Measurements from ENCODE around the gene KDM3B. TPM values are rescaled to one million over a fixed set of nuclear protein-coding genes. Genes with fewer than 3 reads are reported as not detected.
A peak's percentile ranks its signal among the peaks of the same experiment; 100 is the strongest.

Gene KDM3B
- total and polyA plus RNA-seq, 9 of the 15 experiments (the other 6 are each of a cell fraction or from before 2014, with no cell fraction given): 13.8 to 62.8 (median 41.9) TPM

GRCh38 chr5:138352071-138352721, at the start of gene KDM3B (continued):
- 0 out of 2 replicates have a peak, but pooled peaks have one; percentile 85 for TF ChIP-seq RBM14 (IDR thresholded peaks at IDR 0.05; ENCODE audit: borderline replicate concordance, insufficient read depth, low read depth, low read length)
- no peak for TF ChIP-seq ZBTB9 (CRISPR knock-in tag; IDR thresholded peaks at IDR 0.05)
- peak; percentile 97 for TF ChIP-seq RB1 (IDR thresholded peaks at IDR 0.05; ENCODE audit: low read depth)
- peak; percentile 44; the same call in 1 of the 2 replicates for TF ChIP-seq AFF4 (CRISPR knock-in tag; IDR thresholded peaks at IDR 0.05)
- no peak; the same call in 1 of the 2 replicates for TF ChIP-seq STAT5A (IDR thresholded peaks at IDR 0.05; ENCODE audit: borderline replicate concordance, low read length)
- peak; percentile 91 for TF ChIP-seq HMGN3 (IDR thresholded peaks at IDR 0.05; ENCODE audit: borderline replicate concordance, extremely low read depth, insufficient read length, low read depth, low read length)
- TF ChIP-seq ZBTB1 (CRISPR knock-in tag; IDR thresholded peaks at IDR 0.05; ENCODE audit: borderline replicate concordance, low read depth): no peak
- no peak; the same call in 1 of the 2 replicates for TF ChIP-seq MAX (CRISPR knock-in tag; IDR thresholded peaks at IDR 0.05)
- no peak for TF ChIP-seq RAD51 (IDR thresholded peaks at IDR 0.05; ENCODE audit: borderline replicate concordance, low read depth)
- no peak for TF ChIP-seq IRF2 (CRISPR knock-in tag; IDR thresholded peaks at IDR 0.05)
- TF ChIP-seq ATF7 (IDR thresholded peaks at IDR 0.05): peak; percentile 72
- no peak for TF ChIP-seq ETV6 (IDR thresholded peaks at IDR 0.05; ENCODE audit: borderline replicate concordance in 1 of 2, low read depth in 2 of 2, low read length in 1 of 2)
- no peak for TF ChIP-seq ETV6 (CRISPR knock-in tag; IDR thresholded peaks at IDR 0.05; ENCODE audit: borderline replicate concordance)
- TF ChIP-seq FOS (IDR thresholded peaks at IDR 0.05; ENCODE audit: extremely low read depth, insufficient read length): no peak
- 0 out of 2 replicates have a peak, but pooled peaks have one; percentile 49 for TF ChIP-seq ZNF830 (CRISPR knock-in tag; IDR thresholded peaks at IDR 0.05)
- TF ChIP-seq CHD1 (IDR thresholded peaks at IDR 0.05; ENCODE audit: low read length): no peak
- TF ChIP-seq ZBTB5 (IDR thresholded peaks at IDR 0.05): no peak
- TF ChIP-seq ZNF41 (CRISPR knock-in tag; conservative IDR thresholded peaks at IDR 0.05): no peak
- TF ChIP-seq ILF3 (IDR thresholded peaks at IDR 0.05; ENCODE audit: borderline replicate concordance): no peak
- TF ChIP-seq HCFC1 (IDR thresholded peaks at IDR 0.05; ENCODE audit: low read depth, low read length): peak; percentile 74
